Astrocyte (in vitro differentiated cells and primary cell): ENCODE results near the gene ZNF503. TPM values are rescaled to one million over a fixed set of nuclear protein-coding genes. Genes with fewer than 3 reads are reported as not detected.

Experiments
- DNase-seq: peaks from one replicate; pipeline ENCODE4 v3.0.0-alpha.2; 2010; ENCODE audit warnings: low read depth
- FAIRE-seq: peaks from 2 replicates; lab custom pipeline; 2011; peaks lifted over from hg19 to GRCh38; lab: Jason Lieb, UNC
- H2AFZ ChIP-seq: 2 replicates; pipeline ENCODE4 v1.6.0; 2012; ENCODE audit warnings: low read depth, low read length, inconsistent platforms
- H3K27ac ChIP-seq: 2 replicates; pipeline ENCODE4 v1.5.1; 2011; ENCODE audit warnings: low read depth, low read length, inconsistent platforms
- H3K27me3 ChIP-seq: 2 replicates; pipeline ENCODE4 v1.6.0; 2011; ENCODE audit warnings: low read length, inconsistent platforms; ENCODE audit not compliant: insufficient read depth
- H3K36me3 ChIP-seq: 2 replicates; pipeline ENCODE4 v1.5.1; 2011; ENCODE audit warnings: low read length, inconsistent platforms; ENCODE audit not compliant: insufficient read depth
- H3K4me1 ChIP-seq: 2 replicates; pipeline ENCODE4 v1.5.1; 2011; ENCODE audit warnings: low read length, inconsistent platforms; ENCODE audit not compliant: insufficient read depth
- H3K4me2 ChIP-seq: 2 replicates; pipeline ENCODE4 v1.6.0; 2012; ENCODE audit warnings: low read length, inconsistent platforms
- H3K4me3 ChIP-seq: 2 replicates; pipeline ENCODE4 v1.5.1; 2011; ENCODE audit warnings: low read depth, mild to moderate bottlenecking, low read length, inconsistent platforms; ENCODE audit not compliant: insufficient read depth
- H3K79me2 ChIP-seq: 2 replicates; pipeline ENCODE4 v1.6.0; 2012; ENCODE audit warnings: mild to moderate bottlenecking, low read length, inconsistent platforms; ENCODE audit not compliant: insufficient read depth
- H3K9ac ChIP-seq: 2 replicates; pipeline ENCODE4 v1.6.0; 2012; ENCODE audit warnings: mild to moderate bottlenecking, low read length, inconsistent platforms
- H3K9me3 ChIP-seq: 2 replicates; pipeline ENCODE4 v1.5.1; 2012; ENCODE audit warnings: low read depth, mild to moderate bottlenecking, low read length, inconsistent platforms; ENCODE audit not compliant: insufficient read depth
- H4K20me1 ChIP-seq: 2 replicates; pipeline ENCODE4 v1.6.0; 2012; ENCODE audit warnings: low read length, inconsistent platforms; ENCODE audit not compliant: insufficient read depth
- H3K27ac Mint-ChIP-seq: one replicate; pipeline ENCODE4 v1.8.0; 2021; ENCODE audit warnings: mild to moderate bottlenecking, mixed read lengths; ENCODE audit not compliant: unreplicated experiment
- H3K27me3 Mint-ChIP-seq: one replicate; pipeline ENCODE4 v1.8.0; 2021; ENCODE audit warnings: low read depth, mixed read lengths; ENCODE audit not compliant: unreplicated experiment
- H3K36me3 Mint-ChIP-seq: one replicate; pipeline ENCODE4 v1.8.0; 2021; ENCODE audit warnings: low read depth, mixed read lengths; ENCODE audit not compliant: unreplicated experiment
- H3K4me1 Mint-ChIP-seq: one replicate; pipeline ENCODE4 v1.8.0; 2021; ENCODE audit warnings: low read depth, mixed read lengths; ENCODE audit not compliant: unreplicated experiment
- H3K4me3 Mint-ChIP-seq: one replicate; pipeline ENCODE4 v1.8.0; 2021; ENCODE audit warnings: mild to moderate bottlenecking, moderate library complexity, mixed read lengths; ENCODE audit not compliant: unreplicated experiment
- H3K9me3 Mint-ChIP-seq: one replicate; pipeline ENCODE4 v1.8.0; 2021; ENCODE audit warnings: mild to moderate bottlenecking, mixed read lengths; ENCODE audit not compliant: unreplicated experiment
- EZH2 ChIP-seq: IDR thresholded peaks from 2 replicates; pipeline ENCODE4 v1.6.1; 2012; ENCODE audit warnings: mild to moderate bottlenecking, low read length, inconsistent platforms; ENCODE audit not compliant: insufficient read depth
- total RNA-seq: library from RNA; stranded (reverse); gene quantifications from 2 replicates; pipeline ENCODE4 v1.2.1, GENCODE V29; 2021
- TF ChIP-seq, protein P1 (sequence below): IDR thresholded peaks from 2 replicates; pipeline ENCODE4 v1.5.1; 2011; ENCODE audit warnings: low read depth, mild to moderate bottlenecking, inconsistent platforms, low read length, moderate library complexity; ENCODE audit not compliant: insufficient read depth

ZNF503 gene
- total RNA-seq, 1 donor from 2014 or later = 11.9 TPM

DNA sequence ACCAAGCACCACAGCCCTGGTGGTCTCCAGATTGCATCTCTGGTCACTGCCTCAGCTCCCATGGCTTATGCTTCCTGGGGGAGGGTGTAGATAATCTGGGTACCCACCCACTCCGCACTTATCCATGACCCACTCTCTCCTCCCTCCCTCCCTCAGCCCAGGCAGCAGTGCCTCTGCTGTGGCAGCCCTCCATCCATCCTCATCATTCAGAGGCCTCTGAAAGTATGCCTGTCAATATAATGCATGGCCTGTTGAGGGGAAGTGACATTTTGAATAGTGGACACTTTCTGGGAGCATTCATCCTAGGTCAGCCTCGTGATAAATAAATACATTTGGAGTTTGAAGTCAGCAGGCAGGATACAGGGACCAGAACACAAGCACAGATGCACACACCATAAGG lies 23.2 kb downstream of the ZNF503 start:
- no peak overlapping the region for H3K4me3 ChIP-seq
- H3K4me1 ChIP-seq = no peaks in the 10 kb centered on the region
- FAIRE-seq (no peak), DNase-seq (no peak)
- Mint-ChIP-seq H3K27ac (no peak overlapping the region), H3K36me3 (no peaks in the 10 kb centered on the region), H3K27me3 (peaks cover 24% of the 10 kb centered on the region), H3K4me3 (no peak overlapping the region), H3K4me1 (no peaks in the 10 kb centered on the region), H3K9me3 (peaks cover 2% of the 10 kb centered on the region)
- no peak overlapping the region for H2AFZ ChIP-seq
- H4K20me1 ChIP-seq = no peaks in the 10 kb centered on the region
- no peak overlapping the region for H3K9ac ChIP-seq
- no peaks in the 10 kb centered on the region for H3K36me3 ChIP-seq
- TF ChIP-seq, protein P1, sequence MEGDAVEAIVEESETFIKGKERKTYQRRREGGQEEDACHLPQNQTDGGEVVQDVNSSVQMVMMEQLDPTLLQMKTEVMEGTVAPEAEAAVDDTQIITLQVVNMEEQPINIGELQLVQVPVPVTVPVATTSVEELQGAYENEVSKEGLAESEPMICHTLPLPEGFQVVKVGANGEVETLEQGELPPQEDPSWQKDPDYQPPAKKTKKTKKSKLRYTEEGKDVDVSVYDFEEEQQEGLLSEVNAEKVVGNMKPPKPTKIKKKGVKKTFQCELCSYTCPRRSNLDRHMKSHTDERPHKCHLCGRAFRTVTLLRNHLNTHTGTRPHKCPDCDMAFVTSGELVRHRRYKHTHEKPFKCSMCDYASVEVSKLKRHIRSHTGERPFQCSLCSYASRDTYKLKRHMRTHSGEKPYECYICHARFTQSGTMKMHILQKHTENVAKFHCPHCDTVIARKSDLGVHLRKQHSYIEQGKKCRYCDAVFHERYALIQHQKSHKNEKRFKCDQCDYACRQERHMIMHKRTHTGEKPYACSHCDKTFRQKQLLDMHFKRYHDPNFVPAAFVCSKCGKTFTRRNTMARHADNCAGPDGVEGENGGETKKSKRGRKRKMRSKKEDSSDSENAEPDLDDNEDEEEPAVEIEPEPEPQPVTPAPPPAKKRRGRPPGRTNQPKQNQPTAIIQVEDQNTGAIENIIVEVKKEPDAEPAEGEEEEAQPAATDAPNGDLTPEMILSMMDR = no peak
- no peak for TF ChIP-seq EZH2
- H3K27ac ChIP-seq = no peak overlapping the region
- H3K27me3 ChIP-seq = no peaks in the 10 kb centered on the region
- H3K79me2 ChIP-seq = no peaks in the 10 kb centered on the region
- no peak overlapping the region for H3K4me2 ChIP-seq
- H3K9me3 ChIP-seq = no peaks in the 10 kb centered on the region

DNA sequence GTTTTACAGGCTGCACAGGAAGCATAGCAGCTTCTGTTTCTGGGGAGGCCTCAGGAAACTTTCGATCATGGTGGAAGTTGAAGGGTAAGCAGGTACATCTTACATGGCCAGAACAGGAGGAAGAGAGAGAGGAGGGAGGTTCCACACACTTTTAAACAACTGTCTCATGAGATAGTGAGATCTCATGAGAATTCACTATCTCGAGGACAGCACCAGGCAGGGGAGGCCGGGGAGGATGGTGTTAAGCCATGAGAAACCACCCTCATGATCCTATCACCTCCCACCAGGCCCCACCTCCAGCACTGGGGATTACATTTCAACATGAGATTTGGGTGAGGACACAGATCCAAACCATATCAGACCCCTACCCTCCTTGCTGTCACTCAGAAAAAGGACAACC lies 23.7 kb downstream of the ZNF503 start:
- Mint-ChIP-seq H3K4me3 (no peak overlapping the region), H3K27me3 (peaks cover 23% of the 10 kb centered on the region), H3K36me3 (no peaks in the 10 kb centered on the region), H3K4me1 (no peaks in the 10 kb centered on the region), H3K9me3 (no peaks in the 10 kb centered on the region), H3K27ac (no peak overlapping the region)
- no peak for TF ChIP-seq EZH2
- TF ChIP-seq, protein P1 = no peak
- Histone ChIP-seq H3K4me1 (no peaks in the 10 kb centered on the region), H3K27me3 (no peaks in the 10 kb centered on the region), H3K9me3 (no peaks in the 10 kb centered on the region), H3K27ac (no peak overlapping the region), H4K20me1 (no peaks in the 10 kb centered on the region), H3K36me3 (no peaks in the 10 kb centered on the region), H2AFZ (no peak overlapping the region), H3K79me2 (no peaks in the 10 kb centered on the region), H3K4me2 (no peak overlapping the region), H3K9ac (no peak overlapping the region), H3K4me3 (no peak overlapping the region)
- DNase-seq = no peak
- FAIRE-seq = no peak

DNA sequence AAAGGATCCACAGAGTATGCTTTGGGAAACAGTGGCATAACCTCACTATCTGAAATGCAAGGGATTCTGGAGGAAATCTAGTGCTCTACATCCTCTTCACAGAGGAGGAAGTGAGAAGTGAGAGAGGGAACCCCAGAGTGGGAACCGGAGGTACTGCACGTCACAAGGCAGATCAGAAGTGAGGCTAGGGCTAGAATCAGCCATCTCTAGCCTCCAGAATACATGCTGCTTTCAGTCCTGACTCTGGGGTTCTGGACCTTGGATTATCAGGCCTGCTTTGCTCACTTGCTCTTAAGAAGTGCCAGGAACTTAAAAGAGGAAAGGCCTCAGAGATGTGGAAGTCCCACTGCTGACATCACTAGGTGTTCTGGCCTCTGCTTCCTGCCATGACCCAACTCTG lies 25.7 kb downstream of the ZNF503 start:
- Mint-ChIP-seq H3K36me3 (no peaks in the 10 kb centered on the region), H3K27me3 (peaks cover 34% of the 10 kb centered on the region), H3K4me3 (no peak overlapping the region), H3K9me3 (no peaks in the 10 kb centered on the region), H3K27ac (no peak overlapping the region), H3K4me1 (no peaks in the 10 kb centered on the region)
- no peak for FAIRE-seq
- H3K9ac ChIP-seq = no peak overlapping the region
- H4K20me1 ChIP-seq = no peaks in the 10 kb centered on the region
- no peaks in the 10 kb centered on the region for H3K79me2 ChIP-seq
- H3K9me3 ChIP-seq = no peaks in the 10 kb centered on the region
- H3K4me3 ChIP-seq = no peak overlapping the region
- no peaks in the 10 kb centered on the region for H3K4me1 ChIP-seq
- peaks cover 5% of the 10 kb centered on the region for H3K27me3 ChIP-seq
- H3K4me2 ChIP-seq = no peak overlapping the region
- no peak overlapping the region for H3K27ac ChIP-seq
- H2AFZ ChIP-seq = no peak overlapping the region
- H3K36me3 ChIP-seq = no peaks in the 10 kb centered on the region
- no peak for DNase-seq
- no peak for TF ChIP-seq EZH2
- TF ChIP-seq, protein P1 = no peak
